Uterus (tissue), 2 donors: Measurements from ENCODE around the gene PREX1.

Source experiments
- POLR2A ChIP-seq, 2 donors: fragments of 450-650 bp; IDR thresholded peaks; one replicate each; pipeline ENCODE4 v1.6.1; 2016; ENCODE audit warnings: antibody characterized with exemption in 2 of 2, mild to moderate bottlenecking in 1 of 2, moderate library complexity in 1 of 2
- TF ChIP-seq, protein P1 (sequence below), 4 experiments: fragments of 200-600 bp in 2 of 4; fragments of 450-650 bp in 2 of 4; sonication (generic) in 2 of 4; IDR thresholded peaks; one replicate each; pipeline ENCODE4 v1.5.1; 2016 to 2019; ENCODE audit warnings: antibody characterized with exemption in 4 of 4, mild to moderate bottlenecking in 2 of 4, moderate library complexity in 1 of 4

- no peak for TF ChIP-seq POLR2A (IDR thresholded peaks at IDR 0.05)
- TF ChIP-seq, protein P1, sequence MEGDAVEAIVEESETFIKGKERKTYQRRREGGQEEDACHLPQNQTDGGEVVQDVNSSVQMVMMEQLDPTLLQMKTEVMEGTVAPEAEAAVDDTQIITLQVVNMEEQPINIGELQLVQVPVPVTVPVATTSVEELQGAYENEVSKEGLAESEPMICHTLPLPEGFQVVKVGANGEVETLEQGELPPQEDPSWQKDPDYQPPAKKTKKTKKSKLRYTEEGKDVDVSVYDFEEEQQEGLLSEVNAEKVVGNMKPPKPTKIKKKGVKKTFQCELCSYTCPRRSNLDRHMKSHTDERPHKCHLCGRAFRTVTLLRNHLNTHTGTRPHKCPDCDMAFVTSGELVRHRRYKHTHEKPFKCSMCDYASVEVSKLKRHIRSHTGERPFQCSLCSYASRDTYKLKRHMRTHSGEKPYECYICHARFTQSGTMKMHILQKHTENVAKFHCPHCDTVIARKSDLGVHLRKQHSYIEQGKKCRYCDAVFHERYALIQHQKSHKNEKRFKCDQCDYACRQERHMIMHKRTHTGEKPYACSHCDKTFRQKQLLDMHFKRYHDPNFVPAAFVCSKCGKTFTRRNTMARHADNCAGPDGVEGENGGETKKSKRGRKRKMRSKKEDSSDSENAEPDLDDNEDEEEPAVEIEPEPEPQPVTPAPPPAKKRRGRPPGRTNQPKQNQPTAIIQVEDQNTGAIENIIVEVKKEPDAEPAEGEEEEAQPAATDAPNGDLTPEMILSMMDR (IDR thresholded peaks at IDR 0.05) = no peak
These were observed 116.8 kb downstream of the PREX1 start for GRCh38 chr20:48711044-48711428.
